Activated CD4-positive, alpha-beta T cell treated with anti-CD3 and anti-CD28 coated beads for 1 hour (primary cell): ENCODE results near the gene PTPN4.

Experiments
- DNase-seq: peaks from one replicate; pipeline ENCODE4 v3.0.0-alpha.2; 2020

The PTPN4 gene

DNA sequence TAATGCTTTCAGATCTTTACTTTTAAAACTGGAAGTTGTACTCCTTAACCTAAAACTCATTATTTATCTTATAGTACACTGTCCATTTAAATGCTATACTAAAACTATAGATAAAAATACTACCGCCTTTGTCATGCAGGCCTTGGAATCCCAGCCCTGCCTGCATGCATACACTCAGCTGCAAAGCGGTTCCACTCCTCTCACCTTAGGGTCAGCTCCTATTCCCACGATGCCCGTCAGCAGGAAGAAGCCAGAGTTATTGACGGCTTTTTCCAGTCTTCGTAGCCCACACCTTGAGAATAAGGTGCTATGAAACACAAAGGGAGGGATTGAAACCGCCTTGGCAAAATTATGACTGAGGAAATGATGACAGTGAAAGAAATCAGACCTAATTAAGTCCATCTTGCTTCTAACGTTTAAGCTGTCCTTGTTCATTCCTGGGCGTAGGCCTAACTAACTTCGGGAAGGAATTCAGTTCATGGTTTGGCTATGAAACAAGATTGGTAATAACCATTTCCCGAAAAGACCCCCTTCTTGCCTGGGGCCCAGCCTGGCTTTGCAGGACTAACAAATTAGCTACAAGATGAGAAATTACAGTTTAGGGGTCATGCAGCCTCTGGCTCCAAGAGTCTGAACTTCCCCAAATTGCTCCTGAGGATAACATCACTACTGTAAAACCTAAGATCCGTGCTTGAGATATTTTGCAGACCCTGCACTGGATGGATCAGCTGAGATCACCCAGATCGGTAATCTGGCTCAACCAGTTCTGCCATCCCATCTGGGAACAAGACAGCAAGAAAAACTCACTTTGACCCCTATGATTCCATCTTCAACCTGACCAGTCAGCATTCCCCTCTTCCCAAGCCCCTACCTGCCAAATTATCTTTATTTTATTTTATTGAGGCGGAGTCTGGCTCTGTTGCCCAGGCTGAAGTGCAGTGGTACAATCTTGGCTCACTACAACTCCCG, 270.2 kb downstream of the PTPN4 start:
- DNase-seq = no peak

DNA sequence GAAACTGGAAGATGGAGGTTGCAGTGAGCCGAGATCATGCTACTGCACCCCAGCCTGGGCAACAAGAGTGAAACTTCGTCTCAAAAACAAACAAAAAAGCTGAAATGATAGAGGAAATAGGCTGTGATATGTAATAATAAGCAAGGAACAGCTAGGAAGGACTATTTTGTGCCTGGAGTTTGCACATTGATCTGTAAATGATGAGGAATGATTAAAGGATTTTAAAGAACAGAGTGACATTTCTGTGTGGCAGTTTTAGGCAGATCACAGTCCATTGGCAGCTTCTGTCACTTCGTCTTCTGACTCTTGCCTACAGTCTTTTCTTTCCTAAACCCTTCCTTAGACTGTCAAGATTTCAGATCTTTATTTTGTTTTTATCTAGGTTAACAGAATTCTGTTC, 272.6 kb downstream of the PTPN4 start:
- DNase-seq = no peak
